Left renal cortex interstitium (tissue), 4 donors: ENCODE measurements around the gene SSX4B. TPM values are rescaled to one million over a fixed set of nuclear protein-coding genes. Genes with fewer than 3 reads are reported as not detected.
"Not testable (repeated sequence)": the region's sequence is repeated elsewhere in the genome, so short reads cannot be mapped to it uniquely, and the experiment has no call there.

Source experiments
- DNase-seq, 4 donors: peaks; one replicate each; pipeline ENCODE4 v3.0.0-alpha.2; 2013; ENCODE audit warnings: low read depth in 4 of 4, low spot score in 2 of 4, missing footprints in 1 of 4
- polyA plus RNA-seq, 4 donors: library from polyadenylated mRNA; unstranded; fragments of 120-200 nt; gene quantifications; one replicate each; pipeline ENCODE4 v1.2.1, GENCODE V29; 2013; ENCODE audit not compliant: insufficient read length in 4 of 4

The SSX4B gene
- polyA plus RNA-seq, 4 donors = not detected

GRCh38 chrX:48356315-48357094 is 55.3 kb downstream of the SSX4B start, which contains the start of gene SSX3:
Gene SSX3, minus strand, starts transcription at chrX:48356703. Its CDS starts 1,454 bp downstream, at chrX:48355249.
- not testable (repeated sequence) for DNase-seq

Other genes with a start within 250 kb of the SSX4B start
- gene SSX5, start 215.2 kb downstream of the SSX4B start, polyA plus RNA-seq = not detected
- gene SSX1, start 156.6 kb downstream of the SSX4B start, polyA plus RNA-seq = not detected
- gene SSX3, start 55.3 kb downstream of the SSX4B start, polyA plus RNA-seq = not detected
- gene SSX4, start 28.4 kb downstream of the SSX4B start, polyA plus RNA-seq = not detected
- gene SLC38A5, start 58.3 kb upstream of the SSX4B start, polyA plus RNA-seq = 1 to 10 TPM; 3.4 to 7.3 (median 5.1) TPM
- 10 to 100 TPM; 33.7 to 46.1 (median 37.9) TPM for gene FTSJ1, start 64.2 kb upstream of the SSX4B start, polyA plus RNA-seq
- 10 to 100 TPM in 1 of 4 donors, 1 to 10 TPM in 3; 6.6 to 11.0 (median 9.0) TPM for gene PORCN, start 97.0 kb upstream of the SSX4B start, polyA plus RNA-seq
- gene EBP, start 109.8 kb upstream of the SSX4B start, polyA plus RNA-seq = 10 to 100 TPM; 69.2 to 76.6 (median 73.7) TPM
- 10 to 100 TPM in 3 of 4 donors, 1 to 10 TPM in 1; 8.8 to 11.6 (median 10.9) TPM for gene TBC1D25, start 127.8 kb upstream of the SSX4B start, polyA plus RNA-seq
- 100 to 1,000 TPM; 260 to 365 (median 314) TPM for gene RBM3, start 162.5 kb upstream of the SSX4B start, polyA plus RNA-seq
- gene WDR13, start 185.5 kb upstream of the SSX4B start, polyA plus RNA-seq = 100 to 1,000 TPM; 122 to 154 (median 140) TPM